H9 (cell line): Measurements from ENCODE around the gene PRDM11. TPM values are rescaled to one million over a fixed set of nuclear protein-coding genes. Genes with fewer than 3 reads are reported as not detected.

Experiments used
- DNase-seq: peaks from one replicate; pipeline ENCODE4 v3.0.0-alpha.2; 2017
- H2AFZ ChIP-seq: one replicate; pipeline ENCODE4 v1.6.1; 2013; ENCODE audit warnings: mild to moderate bottlenecking, low read length, control low read depth, moderate library complexity
- H2AK5ac ChIP-seq: 2 replicates; pipeline ENCODE4 v1.6.1; 2013; ENCODE audit warnings: low read length, control low read depth, mixed read lengths; ENCODE audit not compliant: insufficient read length
- H2BK120ac ChIP-seq: one replicate; pipeline ENCODE4 v1.6.1; 2013; ENCODE audit warnings: low read depth, mild to moderate bottlenecking, low read length, control low read depth, inconsistent platforms; ENCODE audit not compliant: poor library complexity, severe bottlenecking
- H2BK12ac ChIP-seq: 2 replicates; pipeline ENCODE4 v1.6.1; 2013; ENCODE audit warnings: low read length, control low read depth, mixed read lengths, low read depth; ENCODE audit not compliant: insufficient read length
- H2BK15ac ChIP-seq: 2 replicates; pipeline ENCODE4 v1.6.1; 2013; ENCODE audit warnings: low read depth, low read length, control low read depth
- H2BK20ac ChIP-seq: one replicate; pipeline ENCODE4 v1.6.1; 2013; ENCODE audit warnings: low read depth, mild to moderate bottlenecking, low read length, control low read depth, inconsistent platforms; ENCODE audit not compliant: poor library complexity, severe bottlenecking
- H2BK5ac ChIP-seq: 2 replicates; pipeline ENCODE4 v1.6.1; 2013; ENCODE audit warnings: low read length, control low read depth, mixed read lengths; ENCODE audit not compliant: insufficient read length
- H3K14ac ChIP-seq: 2 replicates; pipeline ENCODE4 v1.6.1; 2013; ENCODE audit warnings: low read length, control low read depth; ENCODE audit not compliant: insufficient read depth
- H3K18ac ChIP-seq: 2 replicates; pipeline ENCODE4 v1.6.1; 2013; ENCODE audit warnings: low read depth, mild to moderate bottlenecking, mixed read lengths, low read length, control low read depth; ENCODE audit not compliant: insufficient read length
- H3K23ac ChIP-seq: 2 replicates; pipeline ENCODE4 v1.6.1; 2013; ENCODE audit warnings: low read length, control low read depth, mixed read lengths, low read depth; ENCODE audit not compliant: insufficient read length
- H3K23me2 ChIP-seq: 2 replicates; pipeline ENCODE4 v1.6.1; 2013; ENCODE audit warnings: low read depth, mild to moderate bottlenecking, mixed read lengths, low read length, control low read depth; ENCODE audit not compliant: insufficient read length, poor library complexity, severe bottlenecking
- H3K27ac ChIP-seq: 2 replicates; pipeline ENCODE4 v1.5.1; 2013; ENCODE audit warnings: low read length, control low read depth, mixed read lengths, low read depth; ENCODE audit not compliant: insufficient read length
- H3K27me3 ChIP-seq: 2 replicates; pipeline ENCODE4 v1.6.1; 2013; ENCODE audit warnings: low read length, control low read depth, inconsistent platforms; ENCODE audit not compliant: insufficient read depth
- H3K4ac ChIP-seq: 2 replicates; pipeline ENCODE4 v1.6.1; 2013; ENCODE audit warnings: low read depth, mild to moderate bottlenecking, control low read depth, inconsistent platforms, low read length, moderate library complexity
- H3K4me1 ChIP-seq: 2 replicates; pipeline ENCODE4 v1.6.1; 2013; ENCODE audit warnings: low read length, control low read depth, inconsistent platforms; ENCODE audit not compliant: insufficient read depth
- H3K4me2 ChIP-seq: 2 replicates; pipeline ENCODE4 v1.6.1; 2013; ENCODE audit warnings: low read length, control low read depth, mixed read lengths; ENCODE audit not compliant: insufficient read length, insufficient read depth
- H3K56ac ChIP-seq: 2 replicates; pipeline ENCODE4 v1.6.1; 2013; ENCODE audit warnings: low read depth, mild to moderate bottlenecking, mixed read lengths, low read length, control low read depth; ENCODE audit not compliant: insufficient read length
- H3K79me1 ChIP-seq: 2 replicates; pipeline ENCODE4 v1.6.1; 2013; ENCODE audit warnings: low read depth, mild to moderate bottlenecking, moderate library complexity, low read length, control low read depth, inconsistent platforms; ENCODE audit not compliant: insufficient read depth, poor library complexity, severe bottlenecking
- H3K79me2 ChIP-seq: 2 replicates; pipeline ENCODE4 v1.6.1; 2013; ENCODE audit warnings: low read length, control low read depth, inconsistent platforms; ENCODE audit not compliant: insufficient read depth
- H3K9ac ChIP-seq: 2 replicates; pipeline ENCODE4 v1.6.1; 2013; ENCODE audit warnings: low read length, control low read depth, mixed read lengths; ENCODE audit not compliant: insufficient read length; ENCODE audit errors: extremely low read depth
- H3K9me3 ChIP-seq: one replicate; pipeline ENCODE4 v1.6.1; 2013; ENCODE audit warnings: low read depth, low read length, inconsistent platforms; ENCODE audit not compliant: control insufficient read depth
- H3T11ph ChIP-seq: one replicate; pipeline ENCODE4 v1.6.1; 2013; ENCODE audit warnings: mild to moderate bottlenecking, low read length, control low read depth, inconsistent platforms
- H4K20me1 ChIP-seq: one replicate; pipeline ENCODE4 v1.6.1; 2013; ENCODE audit not compliant: control insufficient read depth, insufficient read length, insufficient read depth
- H4K5ac ChIP-seq: 2 replicates; pipeline ENCODE4 v1.6.1; 2013; ENCODE audit warnings: low read depth, mild to moderate bottlenecking, mixed read lengths, low read length, control low read depth; ENCODE audit not compliant: insufficient read length
- H4K8ac ChIP-seq: replicated peaks from 2 replicates; pipeline ENCODE4 v1.6.1; 2013; ENCODE audit warnings: low read length, control low read depth, mixed read lengths, low read depth; ENCODE audit not compliant: insufficient read length
- H4K91ac ChIP-seq: 2 replicates; pipeline ENCODE4 v1.6.1; 2013; ENCODE audit warnings: low read depth, mild to moderate bottlenecking, moderate library complexity, mixed read lengths, low read length, control low read depth; ENCODE audit not compliant: insufficient read length
- H3K27ac Mint-ChIP-seq, 3 experiments: 2 replicates in 2 of 3; 3 replicates in 1 of 3; pipeline ENCODE4 v1.8.0; 2020 to 2021; ENCODE audit warnings: mixed read lengths in 3 of 3, mild to moderate bottlenecking in 1 of 3, moderate library complexity in 1 of 3
- H3K27me3 Mint-ChIP-seq: 2 replicates; pipeline ENCODE4 v1.8.0; 2021; ENCODE audit warnings: low read depth, mild to moderate bottlenecking, moderate library complexity, mixed read lengths
- H3K36me3 Mint-ChIP-seq, 3 experiments: 2 replicates in 2 of 3; 3 replicates in 1 of 3; pipeline ENCODE4 v1.8.0; 2020 to 2021; ENCODE audit warnings: low read depth in 3 of 3, mixed read lengths in 3 of 3; ENCODE audit not compliant: insufficient read depth in 1 of 3
- H3K4me1 Mint-ChIP-seq, 2 experiments: 2 replicates each; pipeline ENCODE4 v1.8.0; 2020; ENCODE audit warnings: mixed read lengths in 2 of 2
- H3K4me3 Mint-ChIP-seq, 2 experiments: 2 replicates in 1 of 2; 3 replicates in 1 of 2; pipeline ENCODE4 v1.8.0; 2020 to 2021; ENCODE audit warnings: mild to moderate bottlenecking in 2 of 2, mixed read lengths in 2 of 2, moderate library complexity in 1 of 2
- H3K9me3 Mint-ChIP-seq, 2 experiments: 2 replicates in 1 of 2; 3 replicates in 1 of 2; pipeline ENCODE4 v1.8.0; 2020; ENCODE audit warnings: mild to moderate bottlenecking in 2 of 2, mixed read lengths in 2 of 2, moderate library complexity in 1 of 2
- CTCF ChIP-seq: fragments of 200-600 bp; sonication (generic); conservative IDR thresholded peaks from 3 replicates; pipeline ENCODE4 v1.8.0; 2021; ENCODE audit warnings: antibody characterized with exemption, mild to moderate bottlenecking
- WGBS: extraction: QIAGEN DNeasy Blood & Tissue Kit; methylation state at CpG from one replicate; pipeline ENCODE4 v1.1.7; 2013; ENCODE audit warnings: missing lambda C conversion rate, low lambda C conversion rate, mixed read lengths; ENCODE audit not compliant: insufficient read length; ENCODE audit errors: extremely low coverage; 5-methylcytosine and 5-hydroxymethylcytosine counted together
- total RNA-seq: library from RNA; stranded (reverse); gene quantifications from 2 replicates; pipeline ENCODE4 v1.2.1, GENCODE V29; 2021

PRDM11 gene
- total RNA-seq, 1 experiment from 2014 or later, result 11.5 TPM

GRCh38 chr11:45133878-45134277 lies 12.6 kb upstream of the PRDM11 start:
- peaks cover 4% of the 10 kb centered on the region for H3K9me3 ChIP-seq
- no peak overlapping the region for H2BK120ac ChIP-seq
- H3K4me3 Mint-ChIP-seq, result no peak overlapping the region
- no peaks in the 10 kb centered on the region for H4K20me1 ChIP-seq
- H4K5ac ChIP-seq, result no peak overlapping the region
- H3K14ac ChIP-seq, result no peak overlapping the region
- no peaks in the 10 kb centered on the region for H3K27me3 ChIP-seq
- H3K4me1 ChIP-seq, result no peaks in the 10 kb centered on the region
- H3K4ac ChIP-seq, result no peak overlapping the region
- H3K18ac ChIP-seq, result no peak overlapping the region
- H4K91ac ChIP-seq, result no peak overlapping the region
- H3K56ac ChIP-seq, result no peak overlapping the region
- H3K27ac Mint-ChIP-seq, result no peak overlapping the region
- DNase-seq, result no peak
- H3K23ac ChIP-seq, result no peak overlapping the region
- H3K4me1 Mint-ChIP-seq, result no peaks in the 10 kb centered on the region
- H2AK5ac ChIP-seq, result no peak overlapping the region
- no peaks in the 10 kb centered on the region for H3K23me2 ChIP-seq
- no peak overlapping the region for H3K27ac ChIP-seq
- no peak for TF ChIP-seq CTCF
- H3T11ph ChIP-seq, result no peak overlapping the region
- H2BK20ac ChIP-seq, result no peak overlapping the region
- no peaks in the 10 kb centered on the region for H3K79me2 ChIP-seq
- no peak overlapping the region for H3K4me2 ChIP-seq
- no CpG with 5 or more reads among the region's 2 CpGs for WGBS
- H3K9me3 Mint-ChIP-seq, result peaks cover 13 to 14% of the 10 kb centered on the region in 2 experiments
- H3K36me3 Mint-ChIP-seq, result peaks cover 2 to 10% (median 2%) of the 10 kb centered on the region in 3 experiments; a peak in 5 of 7 replicates
- peaks cover 53% of the 10 kb centered on the region for H3K27me3 Mint-ChIP-seq
- H3K9ac ChIP-seq, result no peak overlapping the region
- H2BK12ac ChIP-seq, result no peak overlapping the region
- no peak overlapping the region for H2BK15ac ChIP-seq
- H2AFZ ChIP-seq, result no peak overlapping the region
- H4K8ac ChIP-seq, result no peak overlapping the region
- H2BK5ac ChIP-seq, result no peak overlapping the region
- no peaks in the 10 kb centered on the region for H3K79me1 ChIP-seq
